PC-9 (cell line): ENCODE data around the gene POC5. TPM values are rescaled to one million over a fixed set of nuclear protein-coding genes. Genes with fewer than 3 reads are reported as not detected.

ENCODE experiments used
- BruUV-seq: library from RNA; stranded (reverse); fragments of 400-500 nt; replicated peaks from 2 replicates; lab custom pipeline; 2021; lab: Mats Ljungman, UMichigan
- CTCF ChIA-PET: fragments of 300-600 bp; sonication (Branson Sonifier 250); formaldehyde crosslinking; loops from one replicate; lab custom pipeline; 2022; ENCODE audit warnings: antibody characterized with exemption; lab: Charles Lee
- POLR2A ChIA-PET: fragments of 300-600 bp; sonication (Branson Sonifier 250); formaldehyde crosslinking; loops from one replicate; lab custom pipeline; 2022; ENCODE audit warnings: antibody characterized with exemption; ENCODE audit not compliant: unreplicated experiment; lab: Charles Lee
- DNase-seq, 2 experiments: peaks; one replicate each; pipeline versions ENCODE4 v3.0.0 to v3.0.0-alpha.2; 2015 to 2022; ENCODE audit warnings: mixed read lengths in 1 of 2
- H2AFZ ChIP-seq: fragments of 200-600 bp; sonication (generic); 2 replicates; pipeline ENCODE4 v1.8.1; 2017; ENCODE audit warnings: antibody characterized with exemption
- H3F3A ChIP-seq: fragments of 200-600 bp; sonication (generic); 2 replicates; pipeline ENCODE4 v1.8.1; 2017; ENCODE audit warnings: antibody characterized with exemption, mild to moderate bottlenecking, low read depth; ENCODE audit not compliant: insufficient read depth
- H3K27ac ChIP-seq: fragments of 200-600 bp; sonication (generic); 2 replicates; pipeline ENCODE4 v1.6.1; 2016; ENCODE audit warnings: mixed run types
- H3K27me3 ChIP-seq: fragments of 200-600 bp; sonication (generic); 2 replicates; pipeline ENCODE4 v1.6.1; 2016; ENCODE audit warnings: low read depth, mixed run types; ENCODE audit not compliant: insufficient read depth
- H3K36me3 ChIP-seq: fragments of 200-600 bp; sonication (generic); 2 replicates; pipeline ENCODE4 v1.6.1; 2016; ENCODE audit warnings: low read depth, mixed run types
- H3K4me1 ChIP-seq: fragments of 200-600 bp; sonication (generic); replicated peaks from 2 replicates; pipeline ENCODE4 v1.6.1; 2016; ENCODE audit warnings: mixed run types; ENCODE audit not compliant: insufficient read depth
- H3K4me2 ChIP-seq: fragments of 200-600 bp; sonication (generic); 2 replicates; pipeline ENCODE4 v1.6.1; 2017; ENCODE audit warnings: mixed run types
- H3K4me3 ChIP-seq: fragments of 200-600 bp; sonication (generic); 2 replicates; pipeline ENCODE4 v1.6.1; 2016; ENCODE audit warnings: mixed run types
- H3K79me2 ChIP-seq: fragments of 200-600 bp; sonication (generic); 2 replicates; pipeline ENCODE4 v1.6.1; 2017; ENCODE audit warnings: low read depth, mixed run types
- H3K9me2 ChIP-seq: fragments of 200-600 bp; sonication (generic); 2 replicates; pipeline ENCODE4 v1.8.1; 2017; ENCODE audit warnings: mild to moderate bottlenecking; ENCODE audit not compliant: insufficient read depth
- H3K9me3 ChIP-seq: fragments of 200-600 bp; sonication (generic); 2 replicates; pipeline ENCODE4 v1.8.1; 2016; ENCODE audit warnings: low read depth; ENCODE audit not compliant: insufficient read depth
- H4K20me1 ChIP-seq: fragments of 200-600 bp; sonication (generic); 2 replicates; pipeline ENCODE4 v1.8.1; 2017; ENCODE audit not compliant: insufficient read depth
- EZH2 ChIP-seq: fragments of 200-600 bp; sonication (generic); IDR thresholded peaks from 2 replicates; pipeline ENCODE4 v1.8.0; 2017; ENCODE audit warnings: antibody characterized with exemption, low read depth
- intact Hi-C: fragments of 100-400 bp; cut with micrococcal nuclease; formaldehyde crosslinking; loops from one replicate; pipeline ENCODE4 v1.10.0; 2022; ENCODE audit not compliant: unreplicated experiment
- total RNA-seq: library from RNA; stranded (reverse); gene quantifications from 2 replicates; pipeline ENCODE4 v1.2.3, GENCODE V29; 2021
- TF ChIP-seq, protein P1 (sequence below): fragments of 200-600 bp; sonication (generic); conservative IDR thresholded peaks from 2 replicates; pipeline ENCODE4 v1.6.1; 2017; ENCODE audit warnings: mixed run types, antibody characterized with exemption, mild to moderate bottlenecking, moderate library complexity

Gene POC5
- total RNA-seq, 1 experiment from 2014 or later, result 13.1 TPM

DNA sequence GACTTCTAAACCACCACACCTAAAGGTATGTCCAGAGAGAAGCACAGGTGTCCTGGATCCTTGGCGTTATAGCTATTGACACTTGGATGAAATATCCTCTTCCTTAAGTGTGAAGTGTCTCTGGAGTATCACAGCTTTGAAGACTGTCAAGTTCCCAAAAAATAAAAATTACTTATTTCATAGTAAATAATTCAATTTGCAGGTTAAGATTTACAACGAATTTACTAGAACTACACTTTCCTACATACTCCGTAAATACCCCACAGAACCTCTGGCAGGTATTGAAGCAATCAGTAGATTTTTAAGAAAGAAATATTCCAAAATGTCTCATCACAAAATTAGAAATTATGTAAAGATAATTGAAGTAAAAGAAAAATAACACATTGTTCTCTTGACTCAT, 27.1 kb upstream of the POC5 start:
- Histone ChIP-seq H4K20me1 (no peaks in the 10 kb centered on the region), H3K27ac (no peak overlapping the region), H3K9me3 (no peaks in the 10 kb centered on the region), H3K4me3 (no peak overlapping the region), H3K9me2 (no peaks in the 10 kb centered on the region), H3K79me2 (no peaks in the 10 kb centered on the region), H3K27me3 (peaks cover 63% of the 10 kb centered on the region), H3K4me1 (no peaks in the 10 kb centered on the region), H2AFZ (no peak overlapping the region), H3K4me2 (no peak overlapping the region), H3K36me3 (no peaks in the 10 kb centered on the region), H3F3A (no peaks in the 10 kb centered on the region)
- no TSS peak for BruUV-seq
- ChIA-PET POLR2A (no interaction called here), CTCF (no interaction called here)
- intact Hi-C loops, result no loop called here
- TF ChIP-seq, protein P1, sequence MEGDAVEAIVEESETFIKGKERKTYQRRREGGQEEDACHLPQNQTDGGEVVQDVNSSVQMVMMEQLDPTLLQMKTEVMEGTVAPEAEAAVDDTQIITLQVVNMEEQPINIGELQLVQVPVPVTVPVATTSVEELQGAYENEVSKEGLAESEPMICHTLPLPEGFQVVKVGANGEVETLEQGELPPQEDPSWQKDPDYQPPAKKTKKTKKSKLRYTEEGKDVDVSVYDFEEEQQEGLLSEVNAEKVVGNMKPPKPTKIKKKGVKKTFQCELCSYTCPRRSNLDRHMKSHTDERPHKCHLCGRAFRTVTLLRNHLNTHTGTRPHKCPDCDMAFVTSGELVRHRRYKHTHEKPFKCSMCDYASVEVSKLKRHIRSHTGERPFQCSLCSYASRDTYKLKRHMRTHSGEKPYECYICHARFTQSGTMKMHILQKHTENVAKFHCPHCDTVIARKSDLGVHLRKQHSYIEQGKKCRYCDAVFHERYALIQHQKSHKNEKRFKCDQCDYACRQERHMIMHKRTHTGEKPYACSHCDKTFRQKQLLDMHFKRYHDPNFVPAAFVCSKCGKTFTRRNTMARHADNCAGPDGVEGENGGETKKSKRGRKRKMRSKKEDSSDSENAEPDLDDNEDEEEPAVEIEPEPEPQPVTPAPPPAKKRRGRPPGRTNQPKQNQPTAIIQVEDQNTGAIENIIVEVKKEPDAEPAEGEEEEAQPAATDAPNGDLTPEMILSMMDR, result no peak
- no peak for TF ChIP-seq EZH2
- DNase-seq, result no peak

DNA sequence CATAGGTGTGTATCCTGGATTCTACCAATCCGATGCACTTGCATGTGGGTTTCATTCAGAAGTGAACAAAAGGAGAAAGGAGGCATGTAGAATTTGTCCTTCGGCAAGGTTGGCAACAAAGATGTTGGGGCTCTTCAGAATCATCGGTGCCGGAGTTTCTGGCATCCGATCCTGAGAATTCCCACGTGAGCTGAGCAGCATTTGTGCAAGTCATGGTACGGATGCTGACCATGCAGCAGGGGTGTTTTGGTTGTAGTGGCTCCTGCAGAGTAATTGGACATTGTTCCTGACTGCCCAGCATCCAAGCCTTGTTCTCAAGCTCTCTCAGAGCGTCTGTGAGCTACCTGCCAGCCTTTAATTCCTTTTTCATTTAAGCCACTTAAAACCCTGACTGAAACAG, 19.0 kb upstream of the POC5 start:
- POLR2A ChIA-PET, result no interaction called here
- BruUV-seq, result no TSS peak
- Histone ChIP-seq H3K4me1 (no peaks in the 10 kb centered on the region), H3K27ac (no peak overlapping the region), H2AFZ (no peak overlapping the region), H4K20me1 (no peaks in the 10 kb centered on the region), H3K36me3 (no peaks in the 10 kb centered on the region), H3K9me3 (no peaks in the 10 kb centered on the region), H3K4me3 (no peak overlapping the region), H3K27me3 (peaks cover 19% of the 10 kb centered on the region), H3K9me2 (no peaks in the 10 kb centered on the region), H3K79me2 (no peaks in the 10 kb centered on the region), H3K4me2 (no peak overlapping the region), H3F3A (no peaks in the 10 kb centered on the region)
- CTCF ChIA-PET, result no interaction called here
- DNase-seq, result no peak
- intact Hi-C loops, result no loop called here
- TF ChIP-seq, protein P1, result no peak
- TF ChIP-seq EZH2, result no peak

GRCh38 chr5:75734913-75735789, 17.9 kb upstream of the POC5 start:
- peak in 1 of 2 experiments; percentile 5 for DNase-seq
- TF ChIP-seq EZH2, result no peak
- TF ChIP-seq, protein P1, result peak; percentile 64
- H4K20me1 ChIP-seq, result no peaks in the 10 kb centered on the region
- no peaks in the 10 kb centered on the region for H3K4me1 ChIP-seq
- H3K9me3 ChIP-seq, result no peaks in the 10 kb centered on the region
- H3K4me2 ChIP-seq, result no peak overlapping the region
- POLR2A ChIA-PET, result no interaction called here
- no peak overlapping the region for H3K4me3 ChIP-seq
- peaks cover 8% of the 10 kb centered on the region; the same call in 1 of the 2 replicates for H3K27me3 ChIP-seq
- no peaks in the 10 kb centered on the region for H3F3A ChIP-seq
- no peak overlapping the region for H3K27ac ChIP-seq
- H2AFZ ChIP-seq, result no peak overlapping the region
- no peaks in the 10 kb centered on the region for H3K36me3 ChIP-seq
- no peaks in the 10 kb centered on the region for H3K9me2 ChIP-seq
- CTCF ChIA-PET, result interaction anchor here (0.6 kb wide), 1 partner anchor 809 kb away, joined by 3 read pairs; no protein-coding TSS in a partner anchor
- intact Hi-C loops, result loop anchor here (1.0 kb wide), 1 partner anchor 521 kb away; no protein-coding TSS in a partner anchor
- BruUV-seq, result no TSS peak
- H3K79me2 ChIP-seq, result no peaks in the 10 kb centered on the region
